ENCODE measurements around the gene UBR3.
A peak's percentile ranks its signal among the peaks of the same experiment; 100 is the strongest.

The UBR3 gene

DNA sequence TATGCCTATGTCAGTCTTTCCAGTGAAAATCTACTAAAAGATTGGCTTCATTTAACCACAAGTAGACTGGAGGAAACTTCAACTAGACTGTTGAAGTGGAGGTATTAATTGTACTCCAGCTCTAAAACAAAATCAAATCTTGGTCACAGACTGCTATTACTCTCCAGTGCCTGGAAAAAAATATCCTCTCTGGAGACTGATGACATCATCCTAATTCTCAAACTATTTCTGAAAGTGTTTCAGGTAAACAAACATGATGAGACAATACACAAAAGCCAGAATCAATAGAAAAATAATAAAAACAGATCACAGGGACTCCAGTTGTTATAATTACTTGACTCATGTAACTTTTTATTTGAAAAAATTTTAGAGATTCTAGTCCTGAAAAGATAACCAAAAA, 263.0 kb downstream of the UBR3 start:
- TF ChIP-seq, protein P1, sequence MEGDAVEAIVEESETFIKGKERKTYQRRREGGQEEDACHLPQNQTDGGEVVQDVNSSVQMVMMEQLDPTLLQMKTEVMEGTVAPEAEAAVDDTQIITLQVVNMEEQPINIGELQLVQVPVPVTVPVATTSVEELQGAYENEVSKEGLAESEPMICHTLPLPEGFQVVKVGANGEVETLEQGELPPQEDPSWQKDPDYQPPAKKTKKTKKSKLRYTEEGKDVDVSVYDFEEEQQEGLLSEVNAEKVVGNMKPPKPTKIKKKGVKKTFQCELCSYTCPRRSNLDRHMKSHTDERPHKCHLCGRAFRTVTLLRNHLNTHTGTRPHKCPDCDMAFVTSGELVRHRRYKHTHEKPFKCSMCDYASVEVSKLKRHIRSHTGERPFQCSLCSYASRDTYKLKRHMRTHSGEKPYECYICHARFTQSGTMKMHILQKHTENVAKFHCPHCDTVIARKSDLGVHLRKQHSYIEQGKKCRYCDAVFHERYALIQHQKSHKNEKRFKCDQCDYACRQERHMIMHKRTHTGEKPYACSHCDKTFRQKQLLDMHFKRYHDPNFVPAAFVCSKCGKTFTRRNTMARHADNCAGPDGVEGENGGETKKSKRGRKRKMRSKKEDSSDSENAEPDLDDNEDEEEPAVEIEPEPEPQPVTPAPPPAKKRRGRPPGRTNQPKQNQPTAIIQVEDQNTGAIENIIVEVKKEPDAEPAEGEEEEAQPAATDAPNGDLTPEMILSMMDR (IDR thresholded peaks at IDR 0.05; ENCODE audit: extremely low read depth, missing control alignments) = no peak
- DNase-seq (ENCODE audit: low spot score) = no peak

DNA sequence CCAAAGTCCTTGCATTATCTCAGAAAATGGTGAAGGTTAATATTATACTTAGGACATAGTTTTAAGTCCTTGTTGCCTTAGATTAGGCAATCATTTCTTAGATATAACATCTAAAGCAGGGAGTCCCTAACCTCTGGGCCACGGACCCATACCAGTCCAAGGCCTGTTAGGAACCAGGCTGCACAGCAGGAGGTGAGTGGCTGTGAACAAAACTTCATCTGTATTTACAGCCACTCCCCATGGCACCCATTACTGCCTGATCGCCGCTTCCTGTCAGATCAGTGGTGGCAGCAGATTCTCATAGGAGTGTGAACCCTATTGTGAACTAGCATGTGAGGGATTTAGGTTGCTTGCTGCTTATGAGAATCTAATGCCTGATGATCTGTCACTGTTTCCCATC, 264.2 kb downstream of the UBR3 start:
- DNase-seq (ENCODE audit: low spot score) = no peak
- TF ChIP-seq, protein P1 (IDR thresholded peaks at IDR 0.05; ENCODE audit: extremely low read depth, missing control alignments) = no peak

GRCh38 chr2:170092436-170093060, 265.3 kb downstream of the UBR3 start:
- no peak for DNase-seq (ENCODE audit: low spot score)
- TF ChIP-seq, protein P1 (IDR thresholded peaks at IDR 0.05; ENCODE audit: extremely low read depth, missing control alignments) = no peak

GRCh38 chr2:170095380-170095779, 268.1 kb downstream of the UBR3 start:
- TF ChIP-seq, protein P1 (IDR thresholded peaks at IDR 0.05; ENCODE audit: extremely low read depth, missing control alignments) = no peak
- no peak for DNase-seq (ENCODE audit: low spot score)

DNA sequence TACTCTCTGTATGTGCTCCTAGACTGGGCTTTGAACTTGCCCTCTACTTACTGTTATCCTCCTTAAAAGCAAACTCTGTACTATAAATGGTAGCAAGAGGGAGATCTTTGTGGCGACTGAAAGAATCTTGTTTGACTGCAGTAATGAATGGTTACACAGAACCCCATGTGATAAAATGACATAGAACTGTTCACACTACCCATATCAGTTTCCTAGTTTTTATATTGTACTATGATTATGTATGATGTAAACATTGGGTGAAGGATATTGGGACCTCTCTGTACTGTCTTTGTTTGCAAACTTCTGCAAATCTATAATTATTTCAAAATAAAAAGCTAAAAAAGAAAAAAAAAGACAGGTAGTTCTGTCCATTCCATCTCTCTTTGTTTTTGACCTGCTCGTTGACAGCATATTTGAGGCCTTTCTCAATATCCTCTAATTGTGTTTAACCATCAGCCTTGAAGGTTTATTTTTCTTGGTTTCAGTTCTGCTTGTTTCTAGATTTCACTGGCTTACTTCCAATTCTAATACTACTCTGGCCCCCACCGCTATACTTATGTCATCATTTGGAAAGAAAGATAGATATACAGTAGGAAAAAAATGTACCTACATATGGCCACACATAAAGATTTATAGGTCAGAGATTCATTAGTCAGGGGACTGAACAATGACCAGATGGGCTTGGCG, 271.5 kb downstream of the UBR3 start:
- TF ChIP-seq, protein P1 (IDR thresholded peaks at IDR 0.05; ENCODE audit: extremely low read depth, missing control alignments) = no peak

GRCh38 chr2:170101789-170102188, 274.5 kb downstream of the UBR3 start:
- no peak for DNase-seq (ENCODE audit: low spot score)
- TF ChIP-seq, protein P1 (IDR thresholded peaks at IDR 0.05; ENCODE audit: extremely low read depth, missing control alignments) = no peak

More for the DNA sequence above, 271.5 kb downstream of the UBR3 start:
- peak; percentile 10 for DNase-seq (ENCODE audit: low spot score)

- no peak for DNase-seq (ENCODE audit: low spot score)
- TF ChIP-seq, protein P1 (IDR thresholded peaks at IDR 0.05; ENCODE audit: extremely low read depth, missing control alignments) = no peak
Observed at GRCh38 chr2:170106102-170106840, 279.0 kb downstream of the UBR3 start.

Measured in GM20000 (cell line).